HK-2 (cell line): ENCODE measurements around the gene PRR7.

Experiments used
- DNase-seq: peaks from one replicate; pipeline ENCODE4 v3.0.0-alpha.2; 2018; ENCODE audit not compliant: unreplicated experiment

Gene PRR7

GRCh38 chr5:177469750-177470525 lies 23.3 kb downstream of the PRR7 start:
- no peak for DNase-seq

- no peak for DNase-seq
These were observed 24.3 kb downstream of the PRR7 start for GRCh38 chr5:177470759-177471536.

GRCh38 chr5:177471610-177472356 lies 25.2 kb downstream of the PRR7 start:
- no peak for DNase-seq

- DNase-seq: peak; percentile 53
These were observed 26.1 kb downstream of the PRR7 start for GRCh38 chr5:177472460-177473442.

GRCh38 chr5:177473443-177474001 lies 26.9 kb downstream of the PRR7 start, which contains the start of gene DBN1:
TSS of gene DBN1 (minus strand) at chr5:177473634. CDS start at chr5:177473521, 113 bp downstream.
- no peak for DNase-seq

GRCh38 chr5:177474002-177474476 lies 27.4 kb downstream of the PRR7 start:
- no peak for DNase-seq

- DNase-seq: no peak
These were observed 28.4 kb downstream of the PRR7 start for GRCh38 chr5:177474846-177475562.

- DNase-seq: no peak
These were observed 29.2 kb downstream of the PRR7 start for GRCh38 chr5:177475563-177476427.

- no peak for DNase-seq
These were observed 30.1 kb downstream of the PRR7 start for GRCh38 chr5:177476531-177477233.

GRCh38 chr5:177477701-177478477 lies 31.3 kb downstream of the PRR7 start:
- DNase-seq: no peak

- peak; percentile 49 for DNase-seq
These were observed 32.4 kb downstream of the PRR7 start for GRCh38 chr5:177478711-177479646.

GRCh38 chr5:177479774-177480173 lies 33.2 kb downstream of the PRR7 start:
- DNase-seq: peak; percentile 66

- peak; percentile 35 for DNase-seq
These were observed 35.8 kb downstream of the PRR7 start for GRCh38 chr5:177482359-177482795.

- no peak for DNase-seq
These were observed 36.4 kb downstream of the PRR7 start for GRCh38 chr5:177483042-177483441.

- no peak for DNase-seq
These were observed 37.6 kb downstream of the PRR7 start for GRCh38 chr5:177483994-177484901.
